GM21447 (cell line): ENCODE measurements around the gene SLC35F1.
A peak's percentile ranks its signal among the peaks of the same experiment; 100 is the strongest.
"Not testable (repeated sequence)": the region's sequence is repeated elsewhere in the genome, so short reads cannot be mapped to it uniquely, and the experiment has no call there.

Experiments used
- ATAC-seq: cut with Tn5 transposase; IDR thresholded peaks from one replicate; pipeline ENCODE4 v1.9.1; 2021; ENCODE audit not compliant: unreplicated experiment

Gene SLC35F1

GRCh38 chr6:117906958-117907600 lies at the start of gene SLC35F1:
Gene SLC35F1 (plus strand): TSS chr6:117907264.
- peak; percentile 79 for ATAC-seq

GRCh38 chr6:117858601-117859000 lies 48.5 kb upstream of the SLC35F1 start:
- not testable (repeated sequence) for ATAC-seq

- no peak for ATAC-seq
Observed at GRCh38 chr6:117861545-117861944, 45.5 kb upstream of the SLC35F1 start.

- ATAC-seq = no peak
Observed at GRCh38 chr6:117866561-117866960, 40.5 kb upstream of the SLC35F1 start.

GRCh38 chr6:117870486-117871242 lies 36.4 kb upstream of the SLC35F1 start:
- ATAC-seq = peak; percentile 94

GRCh38 chr6:117880824-117881223 lies 26.2 kb upstream of the SLC35F1 start:
- ATAC-seq = no peak

- no peak for ATAC-seq
Observed at GRCh38 chr6:117890172-117890571, 16.9 kb upstream of the SLC35F1 start.

GRCh38 chr6:117906507-117906957 lies 532 bp upstream of the SLC35F1 start:
- ATAC-seq = peak; percentile 28

GRCh38 chr6:117907601-117908245 lies 659 bp downstream of the SLC35F1 start:
- ATAC-seq = no peak

GRCh38 chr6:117908246-117909068 lies 1.4 kb downstream of the SLC35F1 start:
- no peak for ATAC-seq

GRCh38 chr6:117909638-117910037 lies 2.6 kb downstream of the SLC35F1 start:
- no peak for ATAC-seq

GRCh38 chr6:117910549-117910948 lies 3.5 kb downstream of the SLC35F1 start:
- no peak for ATAC-seq

GRCh38 chr6:117911150-117911549 lies 4.1 kb downstream of the SLC35F1 start:
- ATAC-seq = no peak

GRCh38 chr6:117911660-117912059 lies 4.6 kb downstream of the SLC35F1 start:
- ATAC-seq = no peak

GRCh38 chr6:117915846-117916245 lies 8.8 kb downstream of the SLC35F1 start:
- no peak for ATAC-seq

- ATAC-seq = no peak
Observed at GRCh38 chr6:117916483-117916882, 9.4 kb downstream of the SLC35F1 start.

- ATAC-seq = no peak
Observed at GRCh38 chr6:117917176-117917575, 10.1 kb downstream of the SLC35F1 start.

- no peak for ATAC-seq
Observed at GRCh38 chr6:117918454-117918853, 11.4 kb downstream of the SLC35F1 start.

GRCh38 chr6:117919275-117919674 lies 12.2 kb downstream of the SLC35F1 start:
- no peak for ATAC-seq

- ATAC-seq = no peak
Observed at GRCh38 chr6:117919775-117920729, 13.0 kb downstream of the SLC35F1 start.
